Stomach (tissue), 9 donors: Measurements from ENCODE around the gene PTMA. TPM values are rescaled to one million over a fixed set of nuclear protein-coding genes. Genes with fewer than 3 reads are reported as not detected.

Experiments
- DNase-seq, 2 donors: peaks; one replicate each; pipeline versions ENCODE4 v3.0.0 to v3.0.0-alpha.2; 2013 to 2019
- H3K27ac ChIP-seq, 5 donors: fragments of 200-600 bp in 4 of 5; sonication (generic) in 4 of 5; one replicate each; pipeline ENCODE4 v1.5.1; 2013 to 2019; ENCODE audit warnings: mild to moderate bottlenecking in 1 of 5, moderate library complexity in 1 of 5
- H3K27me3 ChIP-seq, 3 donors: fragments of 200-600 bp; sonication (generic); one replicate each; pipeline ENCODE4 v1.5.1; 2017 to 2019; ENCODE audit warnings: mixed run types in 1 of 3
- H3K36me3 ChIP-seq, 4 donors: fragments of 200-600 bp; sonication (generic); 1 replicate in 3 of 4; 2 replicates in 1 of 4; pipeline ENCODE4 v1.5.1; 2016 to 2019
- H3K4me1 ChIP-seq, 4 donors: fragments of 200-600 bp; sonication (generic); one replicate each; pipeline ENCODE4 v1.5.1; 2016 to 2019
- H3K4me3 ChIP-seq, 4 donors: fragments of 200-600 bp; sonication (generic) in 3 of 4; one replicate each; pipeline ENCODE4 v1.5.1; 2016 to 2019; ENCODE audit warnings: mild to moderate bottlenecking in 1 of 4
- H3K9me3 ChIP-seq, 4 donors: fragments of 200-600 bp; sonication (generic); one replicate each; pipeline ENCODE4 v1.5.1; 2016 to 2019
- CTCF ChIP-seq, 7 experiments: fragments of 450-650 bp in 4 of 7; fragments of 200-600 bp in 3 of 7; sonication (generic) in 3 of 7; IDR thresholded peaks; one replicate each; pipeline ENCODE4 v1.5.1; 2016 to 2019; ENCODE audit warnings: antibody characterized with exemption in 7 of 7, control low read depth in 2 of 7, mild to moderate bottlenecking in 1 of 7
- EP300 ChIP-seq: sonication (generic); formaldehyde crosslinking; IDR thresholded peaks from one replicate; pipeline ENCODE4 v1.6.1; 2017; ENCODE audit warnings: antibody characterized with exemption
- POLR2A ChIP-seq, 4 donors: fragments of 450-650 bp; IDR thresholded peaks; one replicate each; pipeline ENCODE4 v1.6.1; 2016; ENCODE audit warnings: antibody characterized with exemption in 4 of 4, control low read depth in 2 of 4, mild to moderate bottlenecking in 1 of 4, moderate library complexity in 1 of 4
- POLR2AphosphoS5 ChIP-seq, 3 donors: sonication (generic); formaldehyde crosslinking; IDR thresholded peaks; one replicate each; pipeline ENCODE4 v1.6.1; 2016; ENCODE audit warnings: antibody characterized with exemption in 3 of 3
- WGBS, 5 donors: extraction: QIAGEN DNeasy Blood & Tissue Kit in 3 of 5; methylation state at CpG; one replicate each; pipeline versions ENCODE4 v1.1.5 to v1.1.7; 2013 to 2018; 5-methylcytosine and 5-hydroxymethylcytosine counted together
- intact Hi-C: fragments of 100-400 bp; cut with DNase I; formaldehyde crosslinking; loops from one replicate; pipeline ENCODE4 v1.15.1; 2023; ENCODE audit warnings: low total_unique reads
- polyA plus RNA-seq, 3 donors: library from polyadenylated mRNA; stranded (reverse); fragments of 200-250 nt; gene quantifications; one replicate each; pipeline ENCODE4 v1.2.3, GENCODE V29; 2013
- total RNA-seq, 5 donors: library from RNA; depleted of rRNA; stranded (reverse); fragments of >200 nt; gene quantifications; one replicate each; pipeline versions ENCODE4 v1.1.0 to v1.2.3, GENCODE V29; 2014 to 2016
- donor health status: healthy with polysubstance abuse.
- donor health status: Bipolar disorder and iron deficiency.
- donor health status: healthy.

Gene PTMA
- total and polyA plus RNA-seq, 8 donors, result 244 to 2,006 (median 1,059) TPM

- no peak for TF ChIP-seq POLR2A (IDR thresholded peaks at IDR 0.05)
- TF ChIP-seq CTCF (IDR thresholded peaks at IDR 0.05), result no peak
- TF ChIP-seq POLR2AphosphoS5 (IDR thresholded peaks at IDR 0.05), result no peak
- no peak for TF ChIP-seq EP300
- 81 to 87% (median 83%) methylated on average over 11 to 15 of the region's 15 CpGs for WGBS, 5 donors
- intact Hi-C loops, result no loop called here
These were observed 19.0 kb upstream of the PTMA start for GRCh38 chr2:231689124-231689893.

GRCh38 chr2:231691251-231691772, 17.0 kb upstream of the PTMA start:
- WGBS, 5 donors, result 49 to 68% (median 54%) methylated on average over 9 of the region's 9 CpGs
- Histone ChIP-seq H3K4me3 (no peak overlapping the region), H3K9me3 (no peaks in the 10 kb centered on the region), H3K36me3 (no peaks in the 10 kb centered on the region), H3K27me3 (no peaks in the 10 kb centered on the region), H3K4me1 (peaks cover 0 to 7% (median 7%) of the 10 kb centered on the region in 4 donors), H3K27ac (no peak overlapping the region)
- intact Hi-C loops, result no loop called here
- TF ChIP-seq POLR2A (IDR thresholded peaks at IDR 0.05) (no peak), EP300 (no peak), POLR2AphosphoS5 (IDR thresholded peaks at IDR 0.05) (no peak), CTCF (IDR thresholded peaks at IDR 0.05) (no peak)
- DNase-seq, result no peak

More at GRCh38 chr2:231689124-231689893, 19.0 kb upstream of the PTMA start:
- Histone ChIP-seq H3K27ac (no peak overlapping the region), H3K4me3 (no peak overlapping the region), H3K27me3 (no peaks in the 10 kb centered on the region), H3K9me3 (no peaks in the 10 kb centered on the region), H3K36me3 (no peaks in the 10 kb centered on the region), H3K4me1 (peaks cover 0 to 7% (median 7%) of the 10 kb centered on the region in 4 donors)
- DNase-seq, result no peak

GRCh38 chr2:231692847-231693246, 15.5 kb upstream of the PTMA start:
- intact Hi-C loops, result no loop called here
- Histone ChIP-seq H3K9me3 (no peaks in the 10 kb centered on the region), H3K4me1 (no peaks in the 10 kb centered on the region), H3K4me3 (no peak overlapping the region), H3K36me3 (no peaks in the 10 kb centered on the region), H3K27me3 (no peaks in the 10 kb centered on the region), H3K27ac (no peak overlapping the region)
- WGBS, 5 donors, result 74 to 91% (median 83%) methylated on average over 5 to 13 of the region's 13 CpGs
- TF ChIP-seq EP300 (no peak), POLR2A (IDR thresholded peaks at IDR 0.05) (no peak), POLR2AphosphoS5 (IDR thresholded peaks at IDR 0.05) (no peak), CTCF (IDR thresholded peaks at IDR 0.05) (no peak)
- no peak for DNase-seq

GRCh38 chr2:231693956-231694355, 14.4 kb upstream of the PTMA start:
- TF ChIP-seq CTCF (IDR thresholded peaks at IDR 0.05), result no peak
- TF ChIP-seq POLR2AphosphoS5 (IDR thresholded peaks at IDR 0.05), result no peak
- no peak for TF ChIP-seq EP300
- no peak for TF ChIP-seq POLR2A (IDR thresholded peaks at IDR 0.05)
- 87 to 96% (median 93%) methylated on average over 7 of the region's 7 CpGs for WGBS, 5 donors
- no peaks in the 10 kb centered on the region for H3K4me1 ChIP-seq
- DNase-seq, result no peak
- H3K27me3 ChIP-seq, result no peaks in the 10 kb centered on the region
- H3K27ac ChIP-seq, result no peak overlapping the region
- H3K9me3 ChIP-seq, result no peaks in the 10 kb centered on the region
- intact Hi-C loops, result no loop called here
- no peak overlapping the region for H3K4me3 ChIP-seq
- H3K36me3 ChIP-seq, result no peaks in the 10 kb centered on the region
